CD4-positive, alpha-beta T cell treated with Interleukin-10 for 1 hour (primary cell): ENCODE measurements around the gene CNN3.

Experiments used
- DNase-seq: peaks from one replicate; pipeline ENCODE4 v3.0.0-alpha.2; 2020

Gene CNN3

DNA sequence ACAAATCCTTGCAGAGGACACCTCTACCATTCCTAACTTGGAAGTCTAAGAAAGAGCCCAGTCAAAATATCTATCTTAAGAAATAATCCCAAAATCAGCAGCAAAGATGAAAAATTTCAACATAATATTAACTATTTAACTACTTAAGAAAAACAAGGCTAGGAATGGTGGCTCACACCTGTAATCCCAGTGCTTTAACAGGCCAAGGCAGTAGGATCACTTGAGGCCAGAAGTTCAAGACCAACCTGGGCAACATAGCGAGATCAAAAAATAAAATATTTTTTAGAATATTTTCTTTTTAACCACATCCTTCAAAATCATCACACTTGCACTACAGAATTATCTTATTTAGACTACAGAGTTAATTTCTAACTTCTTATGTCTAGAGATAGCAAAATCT is 4.9 kb downstream of the CNN3 start:
- DNase-seq, result no peak

DNA sequence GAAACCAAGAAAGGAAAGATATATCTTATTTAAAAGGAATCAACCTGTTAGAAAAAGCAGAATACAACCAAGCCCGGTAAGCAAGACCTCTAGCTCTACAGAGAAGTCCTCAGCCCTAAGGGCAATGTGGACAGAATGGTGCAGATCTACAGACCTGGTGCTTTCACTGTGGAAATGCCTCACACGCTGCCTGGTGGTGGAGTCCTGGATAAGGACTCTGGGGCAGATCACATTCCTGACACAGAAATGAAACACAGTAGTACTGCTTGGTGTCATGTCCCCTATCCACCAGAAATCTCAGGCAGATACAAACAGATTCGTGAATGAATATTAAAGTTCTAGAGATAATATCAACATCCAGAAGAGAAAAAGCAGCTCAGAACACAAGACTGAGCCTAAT is 6.8 kb downstream of the CNN3 start:
- DNase-seq, result no peak

- no peak for DNase-seq
Measured at GRCh38 chr1:94919241-94920030, 7.5 kb downstream of the CNN3 start.

GRCh38 chr1:94917251-94917650 is 9.7 kb downstream of the CNN3 start:
- DNase-seq, result no peak

DNA sequence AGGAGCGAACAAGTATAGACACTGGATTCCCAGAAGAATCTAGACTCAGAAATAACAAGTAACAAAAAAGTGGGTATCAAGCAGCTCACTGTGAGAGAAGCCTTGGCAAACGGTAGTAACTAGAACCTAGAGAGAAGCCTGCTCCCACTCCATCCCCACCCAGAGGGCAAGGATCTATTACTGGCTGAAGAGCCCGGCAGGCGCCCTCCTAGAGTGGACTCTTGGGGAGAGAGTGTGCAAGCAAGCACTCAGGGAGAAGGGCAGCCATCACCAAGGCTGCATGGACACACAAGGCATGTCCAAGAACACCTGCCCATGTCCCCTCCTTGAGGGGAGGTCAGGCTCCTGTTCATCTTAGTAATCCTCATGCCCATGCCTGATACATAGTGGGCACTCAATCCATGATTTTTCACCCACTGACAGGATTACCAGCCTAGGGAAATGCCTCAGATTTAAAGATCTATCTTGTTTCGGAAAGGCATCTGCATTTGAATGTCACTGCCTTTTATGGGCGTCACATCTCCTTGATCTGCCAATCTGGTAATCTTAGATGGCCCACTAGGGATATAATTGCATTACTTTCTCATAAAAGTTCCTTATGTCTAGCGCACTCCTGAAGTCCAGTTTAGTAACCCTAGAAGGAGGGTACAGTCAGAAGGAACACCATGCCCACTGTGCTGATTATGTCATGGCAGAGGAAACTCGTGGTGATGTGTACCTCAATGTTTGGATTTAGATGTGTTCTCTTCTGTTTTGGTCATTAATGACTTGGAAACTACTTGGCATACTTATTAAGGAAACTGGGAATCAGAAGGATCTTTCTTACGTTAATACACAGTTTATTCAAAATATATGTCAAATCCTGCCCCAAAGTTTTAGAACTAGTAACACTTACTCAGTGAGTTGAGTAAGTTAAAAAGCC is 14.4 kb downstream of the CNN3 start:
- no peak for DNase-seq

DNA sequence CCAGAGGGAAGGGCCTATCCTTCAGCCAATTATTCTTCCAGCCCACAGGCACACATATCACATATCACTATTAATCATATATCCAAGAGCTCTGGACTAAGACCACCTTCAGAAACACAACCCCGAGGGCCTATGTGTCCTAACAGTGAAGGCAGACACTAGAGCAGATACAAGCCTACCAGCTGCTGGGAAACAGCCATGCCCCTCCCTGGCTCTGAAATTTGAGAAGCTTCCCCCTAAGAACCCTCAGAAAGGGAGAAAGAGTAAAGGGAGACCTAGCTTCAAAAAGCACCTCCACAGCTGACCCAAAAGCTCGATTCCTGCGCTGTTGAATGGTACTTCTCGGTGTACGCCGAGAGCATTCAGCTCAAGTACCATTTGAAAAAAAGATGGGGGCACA is 17.4 kb downstream of the CNN3 start:
- no peak for DNase-seq

- no peak for DNase-seq
Measured at GRCh38 chr1:94908965-94909364, 17.9 kb downstream of the CNN3 start.

GRCh38 chr1:94908190-94908589 is 18.7 kb downstream of the CNN3 start:
- DNase-seq, result no peak

DNA sequence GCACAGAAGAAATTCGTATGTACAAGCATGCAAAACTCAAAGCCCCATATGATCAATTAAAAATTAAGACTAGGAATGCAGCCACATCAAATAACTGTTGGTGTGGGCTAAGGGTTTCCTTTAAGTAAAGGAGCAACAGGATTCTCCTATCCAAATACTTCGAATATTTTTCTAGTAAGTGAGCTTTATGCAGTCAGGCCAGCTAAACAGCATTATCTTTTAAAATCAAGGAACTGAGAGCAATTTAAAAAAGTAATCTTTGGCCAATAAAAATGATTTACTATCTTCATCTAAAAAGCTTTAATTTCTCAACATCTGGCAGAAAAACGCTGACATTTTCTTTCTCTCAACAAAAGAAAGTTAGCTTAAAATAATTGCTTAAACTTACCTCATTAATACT is 19.8 kb downstream of the CNN3 start:
- DNase-seq, result no peak

- DNase-seq, result no peak
Measured at GRCh38 chr1:94906382-94906781, 20.5 kb downstream of the CNN3 start.

- DNase-seq, result no peak
Measured at GRCh38 chr1:94905207-94905606, 21.7 kb downstream of the CNN3 start.

DNA sequence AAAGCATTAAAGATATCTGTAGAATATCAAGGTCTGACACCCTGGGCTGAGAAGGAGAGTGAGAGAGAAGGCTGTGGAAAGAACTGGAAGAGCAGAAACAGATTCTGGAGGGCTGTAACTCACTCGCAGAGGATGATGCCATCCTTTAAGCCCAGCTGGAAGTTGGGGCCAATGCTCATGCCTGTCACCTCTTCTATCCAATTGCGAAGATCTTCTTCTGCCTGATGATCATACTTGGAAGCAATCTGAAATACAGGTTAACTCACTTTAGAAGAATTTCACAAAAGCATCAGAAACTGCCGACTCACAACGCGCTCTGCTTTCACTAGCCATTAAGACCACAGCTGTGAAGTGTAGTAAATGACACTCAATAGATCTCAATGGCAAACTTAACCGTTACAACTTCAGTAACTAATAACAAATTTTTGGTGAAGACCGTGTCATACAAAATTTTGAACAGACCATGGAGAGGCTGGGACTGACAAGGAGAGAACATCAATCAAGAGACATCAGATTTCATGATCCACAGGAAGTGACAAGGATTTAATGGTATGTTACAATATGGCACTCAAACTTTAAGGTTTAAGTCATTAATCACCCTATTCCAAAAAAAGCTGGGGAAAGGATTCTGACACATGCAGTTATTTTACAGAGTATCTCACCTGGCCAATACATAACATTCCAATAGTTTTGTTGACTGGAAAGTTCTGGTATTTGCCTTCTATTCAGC is 23.5 kb downstream of the CNN3 start:
- no peak for DNase-seq

DNA sequence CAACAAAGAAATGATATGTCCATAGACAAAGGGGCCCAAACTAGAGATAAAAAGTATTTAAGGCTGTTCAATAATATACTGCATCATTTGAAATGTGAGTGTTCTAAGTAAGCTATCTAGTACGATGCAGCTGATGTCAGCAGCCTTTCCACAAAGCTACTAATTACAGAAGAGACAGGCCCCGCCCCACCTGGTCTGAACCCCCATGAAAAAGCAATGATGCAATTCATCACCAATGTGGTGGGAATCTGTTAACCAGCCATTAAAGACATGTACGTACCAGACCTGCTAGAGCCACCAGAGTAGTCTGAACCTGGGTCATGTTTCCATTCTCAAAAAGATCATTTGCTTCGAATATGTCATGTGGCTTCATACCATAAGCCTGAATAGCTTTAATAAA is 25.1 kb downstream of the CNN3 start:
- DNase-seq, result no peak

DNA sequence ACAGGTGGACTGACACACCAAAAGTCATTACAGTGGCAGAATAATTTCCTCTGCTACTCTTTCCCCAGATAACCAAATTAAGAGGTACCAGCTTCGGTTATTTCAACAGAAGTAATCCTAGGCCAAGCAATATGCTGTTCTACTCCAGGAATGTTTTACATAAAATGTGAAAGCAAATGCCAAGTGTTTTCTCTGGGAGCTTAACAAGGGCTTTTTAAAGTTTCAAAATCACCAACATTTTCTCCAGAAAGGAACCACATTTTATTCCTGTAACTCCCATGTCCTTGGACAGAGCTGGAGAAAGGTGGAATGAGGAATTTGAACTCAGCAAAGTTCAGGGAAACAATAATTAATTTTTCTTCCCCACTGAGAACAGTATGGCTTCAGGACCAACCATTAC is 27.2 kb downstream of the CNN3 start:
- DNase-seq, result no peak

DNA sequence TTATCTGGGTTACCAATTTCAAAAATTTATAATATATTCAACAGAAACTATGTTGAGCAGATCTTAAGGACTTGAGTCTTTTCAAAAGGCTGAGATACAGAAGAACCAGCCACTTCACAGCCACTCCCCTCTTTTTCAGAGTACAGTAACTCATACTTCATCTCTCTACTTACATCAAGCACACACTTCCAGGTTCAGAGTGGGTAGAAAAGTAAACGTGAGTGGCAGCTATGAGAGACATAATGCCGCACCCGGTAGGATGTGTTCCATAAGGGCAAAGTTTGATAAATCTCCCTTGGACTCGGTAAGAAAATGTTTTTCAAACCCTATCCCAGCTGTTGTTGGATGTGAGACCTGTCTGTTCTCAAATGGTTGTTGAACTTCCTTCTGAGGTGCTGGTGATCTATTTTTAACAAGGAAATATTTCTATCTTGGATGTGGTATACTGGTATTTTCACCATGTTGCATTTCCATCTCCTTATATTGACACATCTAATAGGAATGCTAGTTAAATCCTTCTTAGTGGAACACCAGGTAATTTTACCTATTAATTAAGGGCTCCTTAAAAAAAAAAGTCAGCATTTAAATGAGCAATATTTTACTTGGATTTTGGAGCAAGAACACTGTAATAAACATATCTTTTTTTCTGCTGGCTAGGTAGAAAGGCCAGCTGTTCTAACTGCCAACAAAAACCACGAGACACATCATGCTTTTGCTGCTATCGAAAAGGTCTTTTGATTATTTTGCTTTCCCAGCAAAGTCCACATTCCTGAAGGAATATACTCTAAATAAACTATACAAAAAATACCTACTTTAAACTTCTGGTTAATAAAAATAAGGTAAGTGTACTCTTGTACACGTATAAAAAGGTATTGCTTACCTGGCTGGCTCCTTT is 28.2 kb downstream of the CNN3 start:
- DNase-seq, result no peak

GRCh38 chr1:94895518-94895917 is 31.4 kb downstream of the CNN3 start:
- no peak for DNase-seq

GRCh38 chr1:94894630-94895029 is 32.3 kb downstream of the CNN3 start:
- no peak for DNase-seq

DNA sequence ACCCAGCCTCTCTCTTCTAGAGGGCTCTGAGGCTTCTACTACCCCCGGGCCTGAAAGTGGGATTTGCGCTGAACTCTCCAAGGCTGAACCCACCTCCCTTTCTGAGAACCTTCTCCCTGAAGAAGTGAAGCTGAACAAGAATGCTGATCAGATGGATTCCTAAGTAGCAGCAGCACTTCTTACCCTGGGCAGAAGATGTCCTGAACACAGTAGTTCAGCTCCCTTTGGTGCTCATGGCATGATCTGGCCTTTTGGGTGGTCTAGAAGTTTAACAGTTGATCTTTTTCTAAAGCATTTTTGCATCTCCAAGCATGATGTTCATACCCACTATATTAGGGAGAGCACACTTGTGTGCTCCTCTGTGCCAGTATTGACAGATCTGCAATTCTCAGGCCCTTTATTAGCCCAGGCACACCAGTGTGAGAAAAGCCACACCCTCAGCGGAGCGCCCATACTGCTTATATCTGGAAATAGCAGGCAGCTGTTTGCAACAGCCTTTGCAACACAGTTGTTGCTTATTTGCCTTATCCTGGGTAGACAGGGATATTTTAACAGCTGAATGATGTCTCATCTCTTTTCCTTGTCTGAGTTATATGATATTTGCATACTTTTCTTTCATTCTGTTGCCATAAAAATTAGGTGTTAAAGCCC is 34.2 kb downstream of the CNN3 start:
- no peak for DNase-seq

DNA sequence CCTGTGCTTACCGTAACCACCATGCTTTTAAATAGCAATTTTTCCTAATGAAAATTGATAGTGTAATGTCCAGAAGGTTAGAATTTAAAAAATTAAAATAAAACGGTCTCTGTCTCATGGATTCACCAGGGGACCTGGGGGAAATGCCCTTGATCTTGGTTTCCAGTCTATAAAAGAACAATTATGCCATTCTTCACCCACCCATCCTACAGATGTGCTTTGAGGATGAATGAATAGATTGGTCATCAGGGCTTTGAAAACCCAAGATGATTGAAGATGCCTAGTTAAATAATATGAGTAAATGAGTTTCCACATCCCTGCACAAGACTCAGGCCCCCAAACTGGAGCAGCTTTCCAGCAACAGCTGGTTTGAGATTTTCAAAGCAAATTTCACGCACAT is 38.7 kb downstream of the CNN3 start:
- DNase-seq, result no peak

DNA sequence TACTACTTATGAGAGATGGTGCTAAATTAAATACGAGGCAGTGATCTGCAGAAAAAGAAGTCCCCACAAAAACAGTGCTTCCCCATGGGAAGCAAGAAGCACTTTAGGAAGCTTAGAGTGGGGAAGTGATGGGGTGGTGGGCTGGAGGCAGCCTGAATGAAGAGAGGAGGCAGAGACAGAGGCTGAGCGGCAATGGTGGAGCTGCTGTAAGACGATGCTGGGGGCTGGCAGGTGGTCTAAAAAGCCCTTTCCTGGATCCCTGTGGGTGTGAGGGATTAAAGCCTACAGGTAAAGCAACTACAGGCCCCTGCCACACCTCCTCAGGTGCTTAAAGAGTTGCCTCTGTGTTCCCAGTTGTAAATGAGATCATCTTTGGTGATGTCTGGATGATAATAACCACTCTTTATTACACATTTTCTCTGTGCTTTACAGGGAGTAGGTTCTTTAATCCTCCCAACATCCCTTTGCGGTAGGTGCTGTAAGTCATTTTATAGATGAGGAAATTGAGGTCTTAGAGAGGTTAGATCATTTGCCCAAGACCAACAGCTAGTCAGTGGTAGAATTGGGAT is 39.2 kb downstream of the CNN3 start:
- DNase-seq, result no peak

DNA sequence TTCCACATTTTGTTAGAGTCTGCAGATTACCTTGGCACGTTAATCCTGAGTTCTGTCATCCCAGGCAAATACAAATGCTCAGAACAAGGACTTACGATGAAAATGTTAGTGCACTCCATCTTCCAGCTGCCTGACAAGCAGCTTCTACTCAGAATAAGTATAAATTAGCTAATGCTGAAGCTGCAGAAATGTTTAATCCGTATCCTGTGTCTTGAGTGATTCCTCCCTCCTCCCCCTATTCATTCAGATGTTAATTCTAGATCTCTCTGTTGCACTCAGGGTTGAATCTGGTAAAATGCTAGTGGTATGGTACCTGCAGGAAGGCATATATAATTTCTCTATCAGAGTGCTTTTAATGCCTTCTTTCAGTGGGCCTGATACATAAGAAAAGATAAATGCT is 39.8 kb downstream of the CNN3 start:
- no peak for DNase-seq

DNA sequence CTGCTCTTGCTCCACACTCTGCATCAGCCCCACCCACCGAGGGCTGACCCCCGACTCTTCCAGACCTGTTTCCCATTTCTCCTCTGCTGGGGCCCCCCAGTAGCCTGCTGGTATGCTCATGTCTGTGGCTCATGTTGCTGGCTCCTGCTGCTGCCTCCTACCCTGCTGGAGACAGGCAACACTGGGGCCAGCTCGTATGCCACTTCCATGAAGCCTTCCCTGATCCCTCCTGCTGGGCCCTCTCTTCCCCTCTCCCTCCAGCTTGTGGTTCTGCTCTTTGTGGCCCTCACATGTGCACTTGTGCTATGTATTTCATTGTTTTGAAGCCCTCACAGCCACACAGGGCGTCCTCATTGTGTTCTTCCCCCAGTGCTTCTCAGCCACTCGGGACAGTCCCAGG is 40.5 kb downstream of the CNN3 start:
- DNase-seq, result no peak
